NCI-H226 (cell line): Measurements from ENCODE around the gene CSN3.
"Not testable (repeated sequence)": the region's sequence is repeated elsewhere in the genome, so short reads cannot be mapped to it uniquely, and the experiment has no call there.

ENCODE experiments used
- DNase-seq: peaks from one replicate; pipeline ENCODE4 v3.0.0-alpha.2; 2015

The CSN3 gene, protein sequence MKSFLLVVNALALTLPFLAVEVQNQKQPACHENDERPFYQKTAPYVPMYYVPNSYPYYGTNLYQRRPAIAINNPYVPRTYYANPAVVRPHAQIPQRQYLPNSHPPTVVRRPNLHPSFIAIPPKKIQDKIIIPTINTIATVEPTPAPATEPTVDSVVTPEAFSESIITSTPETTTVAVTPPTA

DNA sequence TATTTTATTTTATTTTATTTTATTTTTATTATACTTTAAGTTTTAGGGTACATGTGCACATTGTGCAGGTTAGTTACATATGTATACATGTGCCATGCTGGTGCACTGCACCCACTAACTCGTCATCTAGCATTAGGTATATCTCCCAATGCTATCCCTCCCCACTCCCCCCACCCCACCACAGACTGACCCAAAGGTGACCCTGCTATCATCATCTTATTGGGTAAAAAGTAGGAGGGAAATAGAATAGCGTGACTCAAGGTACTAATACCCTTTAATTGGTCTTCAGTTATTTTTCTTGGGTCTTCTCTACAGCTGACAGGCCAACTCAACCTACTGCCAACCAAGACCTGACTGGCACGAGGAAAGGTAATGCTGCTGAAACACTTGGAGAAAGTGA, at the start of gene CSN3:
Gene CSN3, plus strand, starts transcription at position 301 of the 400 bp plus-strand sequence. CDS start 2,223 bp downstream, outside the sequence.
- DNase-seq: not testable (repeated sequence)

DNA sequence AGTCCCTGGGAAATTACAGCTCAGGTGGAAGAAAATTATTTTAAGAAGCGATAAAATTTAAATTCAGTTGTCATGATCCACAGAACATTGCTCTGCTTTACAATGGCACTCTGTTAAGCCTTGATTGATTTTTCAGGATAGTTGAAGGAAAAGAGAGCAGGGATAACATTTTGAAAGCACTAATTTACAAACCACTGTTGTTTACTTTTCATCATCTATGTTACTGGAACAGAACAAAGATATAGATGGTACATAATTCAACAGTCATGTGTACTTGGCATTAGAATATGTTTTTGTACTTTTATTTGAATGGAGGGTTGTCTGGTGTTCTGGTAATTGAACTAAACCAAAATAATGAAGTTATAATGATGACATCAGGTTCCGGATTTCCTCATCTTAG, 49.5 kb upstream of the CSN3 start:
- no peak for DNase-seq

DNA sequence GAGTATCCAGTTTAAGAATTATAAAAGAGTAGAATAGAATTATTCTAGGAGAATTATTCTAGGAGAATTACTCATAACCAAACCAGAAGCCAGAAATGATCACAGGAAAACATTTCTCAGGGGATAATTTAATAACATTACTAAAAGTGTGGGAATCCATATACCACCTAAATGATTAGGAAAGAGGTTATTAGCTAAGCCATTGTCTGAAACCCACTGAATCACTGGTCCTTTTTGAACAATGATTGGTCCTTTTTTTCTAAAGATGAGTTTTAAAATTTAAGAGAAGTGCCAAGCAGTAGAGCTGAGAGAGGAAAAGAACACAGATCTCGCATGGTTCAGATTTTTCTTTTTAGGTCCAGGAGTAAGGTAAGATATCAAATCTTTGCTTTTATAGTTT, 47.0 kb upstream of the CSN3 start, which contains the start of gene ODAM:
Gene ODAM, plus strand, starts transcription at position 301 of the 400 bp plus-strand sequence. CDS start 819 bp downstream, outside the sequence.
- DNase-seq: no peak

DNA sequence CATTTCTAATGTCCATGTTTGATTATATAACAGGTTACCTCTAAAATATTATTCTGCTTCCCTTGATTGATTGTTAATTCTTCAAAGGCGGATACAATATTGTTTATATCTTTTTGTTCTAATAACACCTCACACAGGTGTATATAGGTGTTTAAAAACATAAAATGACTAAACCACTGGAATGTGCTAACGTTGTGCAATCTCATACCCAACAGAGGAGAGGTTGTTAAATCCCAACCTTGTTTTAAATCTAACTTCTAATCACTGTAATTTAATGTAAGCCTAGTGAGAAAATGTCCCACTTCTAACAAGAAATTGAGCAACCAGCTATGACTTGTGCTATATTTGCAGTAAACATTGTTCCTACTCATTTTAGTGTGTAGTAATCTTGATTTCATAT, 45.5 kb upstream of the CSN3 start:
- DNase-seq: no peak

DNA sequence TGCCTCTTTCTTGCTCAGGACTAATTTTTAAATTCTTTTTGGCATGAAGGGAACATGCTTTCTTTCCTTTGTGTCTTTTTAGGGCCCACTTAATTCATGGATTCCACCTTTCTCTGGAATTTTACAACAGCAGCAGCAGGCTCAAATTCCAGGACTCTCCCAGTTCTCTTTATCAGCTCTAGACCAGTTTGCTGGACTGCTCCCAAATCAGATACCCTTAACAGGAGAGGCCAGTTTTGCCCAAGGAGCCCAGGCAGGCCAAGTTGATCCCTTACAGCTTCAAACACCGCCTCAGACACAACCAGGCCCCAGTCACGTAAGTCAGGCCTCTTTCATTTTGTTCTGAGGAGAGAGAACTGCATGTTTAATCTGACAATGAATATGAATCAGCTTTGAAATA, 44.6 kb upstream of the CSN3 start:
- DNase-seq: peak; percentile 56

DNA sequence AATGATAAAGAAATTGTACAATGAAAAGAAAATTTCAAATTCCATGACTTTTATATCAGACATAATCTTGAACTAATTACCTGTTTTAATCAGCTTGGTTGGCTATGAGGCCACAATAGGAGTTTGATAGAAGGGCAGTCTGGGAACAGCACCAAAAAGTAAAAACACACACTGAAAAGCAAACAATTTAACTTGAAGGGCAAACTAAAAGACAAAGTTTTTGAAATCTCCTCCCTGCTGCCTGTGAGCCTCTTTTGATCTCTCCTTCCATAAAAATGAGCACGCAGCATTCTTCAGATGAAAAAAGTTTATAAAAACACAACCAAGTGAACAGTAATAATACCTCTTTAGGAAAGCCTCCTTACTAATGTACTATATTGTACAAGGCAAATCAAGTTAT, 38.8 kb upstream of the CSN3 start:
- DNase-seq: no peak

DNA sequence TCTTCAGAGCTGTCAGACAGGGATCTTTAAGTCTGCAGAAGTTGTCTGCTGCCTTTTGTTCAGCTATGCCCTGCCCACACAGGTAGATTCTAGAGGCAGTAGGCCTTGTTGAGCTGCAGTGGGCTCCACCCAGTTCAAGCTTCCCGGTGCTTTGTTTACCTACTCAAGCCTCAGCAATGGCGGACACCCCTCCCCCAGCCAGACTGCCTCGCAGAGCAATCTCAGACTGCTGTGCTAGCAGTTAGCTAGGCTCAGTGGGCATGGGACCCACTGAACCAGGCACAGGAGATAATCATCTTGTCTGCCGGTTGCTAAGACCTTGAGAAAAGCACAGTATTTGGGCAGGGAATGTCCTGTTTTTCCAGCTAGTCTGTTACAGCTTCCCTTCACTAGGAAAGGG, 29.6 kb upstream of the CSN3 start:
- not testable (repeated sequence) for DNase-seq

DNA sequence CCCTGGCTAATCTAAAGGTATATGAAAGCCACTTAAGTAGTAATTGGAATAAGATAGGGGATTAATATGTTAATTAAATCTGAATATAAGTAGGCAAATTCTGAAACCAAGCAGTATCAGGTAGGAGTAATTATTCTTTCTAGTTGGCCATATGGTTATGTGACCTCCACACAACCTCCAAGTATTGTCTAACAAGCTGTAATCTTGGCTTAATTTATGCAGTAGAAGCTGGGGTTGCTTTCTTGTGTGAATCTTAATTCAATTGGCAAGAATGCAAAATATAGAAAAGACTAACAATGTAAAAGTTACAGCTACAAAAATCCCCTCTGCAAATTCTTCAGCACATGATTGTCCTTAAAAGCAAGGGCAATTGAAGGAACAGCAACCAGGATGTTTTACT, 26.3 kb upstream of the CSN3 start:
- not testable (repeated sequence) for DNase-seq

DNA sequence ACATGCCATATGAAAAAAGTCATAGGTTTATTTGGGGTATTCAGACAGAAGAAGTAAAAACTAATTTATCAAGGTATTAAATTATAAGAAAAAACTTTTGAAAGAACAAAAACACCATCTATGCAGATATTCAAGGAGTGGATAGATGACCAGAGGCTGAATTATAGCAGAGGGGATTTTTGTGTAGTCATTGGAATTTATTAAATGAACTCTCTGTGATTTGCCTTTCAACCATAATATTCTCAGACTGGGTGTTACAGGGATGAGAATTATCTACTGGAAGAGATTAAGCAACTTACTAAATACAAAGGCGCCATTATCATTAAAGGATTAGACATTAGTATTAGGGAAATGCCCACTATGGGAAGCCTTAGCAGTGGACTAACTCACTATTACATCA, 25.8 kb upstream of the CSN3 start:
- not testable (repeated sequence) for DNase-seq

DNA sequence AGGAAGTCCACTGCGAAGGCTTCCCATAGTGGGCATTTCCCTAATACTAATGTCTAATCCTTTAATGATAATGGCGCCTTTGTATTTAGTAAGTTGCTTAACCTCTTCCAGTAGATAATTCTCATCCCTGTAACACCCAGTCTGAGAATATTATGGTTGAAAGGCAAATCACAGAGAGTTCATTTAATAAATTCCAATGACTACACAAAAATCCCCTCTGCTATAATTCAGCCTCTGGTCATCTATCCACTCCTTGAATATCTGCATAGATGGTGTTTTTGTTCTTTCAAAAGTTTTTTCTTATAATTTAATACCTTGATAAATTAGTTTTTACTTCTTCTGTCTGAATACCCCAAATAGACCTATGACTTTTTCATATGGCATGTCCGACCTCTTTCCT, 21.0 kb upstream of the CSN3 start:
- DNase-seq: not testable (repeated sequence)

DNA sequence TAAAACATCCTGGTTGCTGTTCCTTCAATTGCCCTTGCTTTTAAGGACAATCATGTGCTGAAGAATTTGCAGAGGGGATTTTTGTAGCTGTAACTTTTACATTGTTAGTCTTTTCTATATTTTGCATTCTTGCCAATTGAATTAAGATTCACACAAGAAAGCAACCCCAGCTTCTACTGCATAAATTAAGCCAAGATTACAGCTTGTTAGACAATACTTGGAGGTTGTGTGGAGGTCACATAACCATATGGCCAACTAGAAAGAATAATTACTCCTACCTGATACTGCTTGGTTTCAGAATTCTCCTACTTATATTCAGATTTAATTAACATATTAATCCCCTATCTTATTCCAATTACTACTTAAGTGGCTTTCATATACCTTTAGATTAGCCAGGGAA, 20.6 kb upstream of the CSN3 start:
- not testable (repeated sequence) for DNase-seq

DNA sequence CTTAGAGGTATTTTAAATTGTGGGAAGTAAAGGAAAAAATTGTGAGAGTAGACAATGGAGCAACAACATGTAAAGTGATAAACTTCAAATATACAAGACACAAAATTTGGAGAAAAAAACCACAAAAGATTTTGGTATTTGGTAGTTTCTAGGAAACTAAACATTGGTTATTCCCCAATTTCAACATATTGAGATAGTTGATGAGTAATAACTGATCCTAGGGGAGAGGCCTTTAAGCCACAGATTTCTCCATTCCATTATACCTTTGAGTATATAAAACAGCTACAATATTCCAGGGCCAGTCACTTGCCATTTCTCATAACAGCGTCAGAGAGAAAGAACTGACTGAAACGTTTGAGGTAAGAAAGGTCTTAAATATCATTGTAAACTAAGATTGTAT, 16.6 kb upstream of the CSN3 start, which contains the start of gene FDCSP:
Gene FDCSP, plus strand, starts transcription at position 301 of the 400 bp plus-strand sequence. CDS start 5,071 bp downstream, outside the sequence.
- DNase-seq: no peak

DNA sequence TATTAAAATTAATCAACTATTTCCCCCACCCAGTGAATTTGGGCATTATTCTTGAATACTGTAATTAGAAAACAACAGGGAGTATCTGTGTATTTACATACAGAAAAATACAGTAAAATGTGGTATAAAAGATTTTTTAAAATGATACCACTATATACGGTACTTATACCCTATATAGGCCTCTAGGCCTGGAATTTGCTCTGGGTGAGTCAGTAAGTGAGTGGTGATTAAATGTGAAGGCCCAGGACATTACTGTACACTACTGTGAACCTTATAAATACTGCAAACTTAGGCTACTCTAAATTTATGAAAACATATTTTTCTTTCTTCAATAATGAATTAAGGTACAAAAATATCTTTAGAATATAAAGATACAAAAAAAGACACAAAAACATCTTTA, 6.3 kb upstream of the CSN3 start:
- DNase-seq: peak; percentile 13

DNA sequence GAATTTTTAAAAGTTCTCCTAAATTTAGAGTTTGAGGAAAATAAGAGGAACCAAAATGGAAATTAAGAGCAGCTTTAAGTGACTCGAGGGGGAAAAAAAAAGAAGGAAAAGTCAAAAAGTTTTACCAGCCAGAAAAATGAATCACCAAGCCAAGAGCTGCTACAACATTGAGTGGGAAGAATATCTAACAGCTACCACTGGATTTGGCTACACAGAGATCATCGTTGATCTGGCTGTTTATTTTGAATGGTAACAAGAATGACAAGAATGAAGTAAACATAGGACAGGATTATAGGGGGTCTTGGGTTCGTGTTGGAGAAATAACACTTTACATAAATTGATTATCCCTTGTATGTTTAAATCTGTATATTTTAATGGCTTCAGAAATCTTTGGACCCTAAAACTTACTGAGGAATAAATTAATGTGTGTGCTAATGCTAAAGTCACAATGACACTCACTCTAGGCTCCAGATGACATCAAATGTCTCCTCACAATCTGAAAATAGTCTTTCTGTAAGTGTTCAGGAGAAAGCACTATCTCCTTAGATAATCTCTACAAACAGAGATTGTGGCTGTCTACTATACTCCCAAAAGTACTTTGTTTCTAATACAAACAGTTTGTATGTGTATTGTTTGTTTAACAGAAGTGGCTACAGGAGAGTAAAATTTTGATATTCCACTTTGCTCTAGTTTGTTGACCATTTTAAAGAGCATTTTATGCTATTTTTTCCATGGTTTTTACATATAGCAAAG, 3.1 kb upstream of the CSN3 start:
- no peak for DNase-seq

DNA sequence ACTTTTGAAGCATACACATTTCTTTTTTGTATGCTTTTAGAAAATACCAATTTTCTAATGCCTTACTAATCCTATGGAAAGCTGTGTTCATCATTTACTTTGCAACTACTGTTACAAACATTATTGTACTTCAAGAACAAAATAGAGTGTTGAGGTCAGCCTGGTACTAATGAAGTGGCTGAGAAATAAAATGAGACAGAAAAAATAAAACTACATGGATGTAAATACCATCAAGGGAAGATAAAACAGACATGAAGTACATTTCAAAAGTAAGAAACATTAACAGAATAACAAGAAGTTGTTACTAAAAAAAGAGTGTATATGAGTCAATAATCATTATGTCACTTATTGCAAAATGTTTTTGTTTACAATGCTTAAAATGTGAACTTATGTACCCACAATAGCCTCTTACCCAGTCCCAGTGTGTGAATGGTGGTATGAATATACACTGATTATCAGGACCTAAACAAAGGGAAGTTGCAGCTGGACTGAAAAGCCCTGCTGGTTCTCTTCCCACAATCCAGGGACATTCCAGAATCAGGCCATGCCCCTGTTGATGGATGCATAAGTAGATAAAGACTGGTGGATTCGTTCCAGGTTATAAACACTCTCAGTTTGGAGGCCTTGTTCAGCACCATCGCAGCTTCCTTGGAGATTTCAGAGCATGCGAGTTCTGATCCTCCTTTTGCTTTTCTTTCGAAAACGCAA, 2.4 kb upstream of the CSN3 start:
- DNase-seq: peak; percentile 68

DNA sequence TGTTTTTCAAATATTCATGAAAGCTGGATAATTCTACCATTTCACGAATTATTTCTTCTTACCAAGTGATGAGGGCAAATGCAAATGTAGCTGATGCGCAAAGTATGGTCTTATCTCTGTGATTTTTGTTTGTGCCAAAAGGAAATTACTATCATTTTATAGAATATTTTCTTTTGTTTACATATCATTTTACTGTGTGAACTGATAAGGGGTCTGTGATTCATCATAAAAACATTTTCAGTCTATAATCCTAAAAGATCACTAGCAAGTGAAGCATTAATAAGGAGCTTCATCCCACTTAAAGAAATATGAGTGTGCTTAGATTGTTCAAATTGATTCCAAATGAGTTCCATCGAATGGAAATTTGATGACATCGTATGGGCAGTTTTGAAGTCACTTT, 694 bp downstream of the CSN3 start:
- DNase-seq: peak; percentile 50

DNA sequence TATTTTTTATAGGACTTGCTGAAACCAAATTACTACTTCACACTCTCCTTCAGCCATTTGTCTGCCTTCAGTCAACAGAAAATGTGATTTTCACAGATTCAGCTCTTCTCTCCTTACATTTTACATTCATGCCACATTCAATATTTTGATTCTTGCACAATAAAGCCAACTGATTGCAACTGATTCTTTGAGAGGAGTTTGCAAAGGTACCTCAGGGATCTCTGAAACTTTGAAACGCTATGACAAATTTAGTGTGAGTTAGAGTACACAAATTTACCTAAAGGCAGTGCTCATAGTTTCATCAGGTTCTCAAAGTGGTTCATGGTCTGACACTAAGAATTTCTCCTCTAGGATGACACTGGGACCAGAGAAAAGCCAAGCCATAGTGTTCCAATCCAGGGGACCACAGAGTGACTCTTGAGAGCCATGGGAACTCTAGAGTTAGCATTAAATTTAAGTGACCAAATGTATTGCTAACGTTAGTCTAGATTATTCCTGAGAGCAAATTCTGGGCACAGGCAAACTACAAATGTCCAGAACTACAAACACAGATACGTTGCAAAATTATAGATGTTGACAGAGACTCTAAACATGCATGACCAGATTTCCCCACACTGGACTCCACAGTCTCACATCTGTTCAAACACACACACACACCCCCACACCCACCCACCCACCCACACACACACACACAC, 9.0 kb downstream of the CSN3 start:
- no peak for DNase-seq

DNA sequence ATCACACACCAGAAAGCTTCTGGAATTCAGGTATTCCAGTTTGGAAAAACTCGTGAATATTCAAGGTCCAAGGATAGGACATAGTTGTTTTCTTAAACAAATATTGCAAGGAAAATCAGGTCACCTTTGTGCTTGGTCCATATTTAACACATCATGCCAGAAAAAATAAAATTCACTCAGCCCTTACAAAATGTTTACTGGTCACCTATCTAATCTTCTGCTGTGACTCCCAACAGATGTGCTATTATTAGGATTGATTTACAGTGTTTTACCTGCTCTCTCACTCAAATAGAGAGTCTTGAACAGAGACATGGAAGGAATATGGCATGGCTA, 9.5 kb downstream of the CSN3 start:
- no peak for DNase-seq

DNA sequence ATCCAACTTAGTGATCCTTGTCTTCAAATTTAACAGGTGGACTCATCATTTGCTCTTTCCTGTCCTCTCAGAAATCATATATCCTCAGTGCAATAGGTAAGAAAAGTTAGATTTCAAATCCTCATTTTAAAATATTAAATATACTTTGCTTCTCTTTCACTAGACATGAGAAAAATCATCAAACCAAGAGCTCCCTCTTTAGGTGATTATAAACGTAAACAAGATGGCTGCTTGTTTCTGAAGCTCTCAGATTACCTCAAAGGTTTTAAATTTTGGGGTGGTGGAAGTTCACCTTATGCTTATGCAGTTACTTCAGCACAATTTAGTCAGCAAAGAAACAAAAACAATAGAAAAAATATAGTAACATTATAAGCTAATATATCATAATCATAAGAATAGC, 27.3 kb downstream of the CSN3 start:
- DNase-seq: no peak

DNA sequence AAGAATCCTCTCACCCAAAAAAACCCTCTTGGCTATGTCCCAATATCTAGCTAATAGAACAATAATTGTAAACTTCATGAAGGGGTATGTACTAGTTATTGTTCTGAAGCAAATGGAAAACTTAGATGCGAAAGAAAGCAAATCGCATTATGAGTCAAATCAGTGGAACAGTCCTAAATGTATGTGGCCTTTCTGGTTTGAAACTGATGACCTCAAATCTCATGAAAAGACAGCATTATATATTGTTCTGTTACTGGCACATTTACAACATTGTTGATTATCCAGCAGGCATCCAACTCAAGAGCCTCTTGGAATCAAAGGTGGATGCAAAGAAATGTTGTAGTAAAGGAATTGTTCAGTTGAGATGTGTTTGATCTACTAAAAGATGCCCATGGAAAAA, 34.7 kb downstream of the CSN3 start:
- no peak for DNase-seq

DNA sequence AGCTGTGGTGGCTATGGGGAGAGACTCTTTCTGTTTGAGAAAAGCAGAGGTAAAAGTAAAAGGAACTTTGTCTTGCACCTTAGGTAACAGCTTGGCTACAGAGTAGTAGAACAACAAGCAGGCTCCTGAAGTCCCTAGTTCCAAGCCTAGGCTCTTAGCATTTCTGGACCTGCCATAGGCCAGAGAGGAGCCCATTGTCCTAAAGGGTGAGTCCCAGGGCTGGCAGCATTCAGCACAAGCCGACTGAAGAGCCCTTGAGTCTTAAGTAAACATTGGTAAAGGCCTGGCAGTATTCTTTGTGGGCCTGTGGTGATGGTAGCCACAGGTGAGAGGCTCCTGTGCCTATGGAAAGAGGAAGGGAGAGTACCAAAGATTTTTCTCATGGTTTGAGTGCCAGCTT, 38.2 kb downstream of the CSN3 start:
- no peak for DNase-seq

DNA sequence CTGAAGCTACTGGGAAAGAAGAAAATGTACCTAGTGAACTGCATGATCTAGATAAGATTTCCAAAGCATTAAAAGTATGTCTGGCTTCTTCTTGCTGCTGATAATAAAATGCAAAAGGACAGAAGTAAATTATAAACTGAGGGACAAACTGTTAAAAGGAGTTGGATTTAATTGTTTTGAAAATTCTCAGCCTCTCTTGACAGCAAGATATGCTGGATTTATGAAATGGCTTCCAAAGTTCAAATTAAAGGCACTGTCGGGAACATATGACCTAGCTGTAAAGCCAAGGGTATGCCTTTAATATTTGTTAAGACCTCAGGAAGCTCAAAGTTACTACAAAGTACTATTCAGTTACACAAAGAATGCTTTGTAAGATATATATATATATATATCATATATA, 46.3 kb downstream of the CSN3 start:
- no peak for DNase-seq

DNA sequence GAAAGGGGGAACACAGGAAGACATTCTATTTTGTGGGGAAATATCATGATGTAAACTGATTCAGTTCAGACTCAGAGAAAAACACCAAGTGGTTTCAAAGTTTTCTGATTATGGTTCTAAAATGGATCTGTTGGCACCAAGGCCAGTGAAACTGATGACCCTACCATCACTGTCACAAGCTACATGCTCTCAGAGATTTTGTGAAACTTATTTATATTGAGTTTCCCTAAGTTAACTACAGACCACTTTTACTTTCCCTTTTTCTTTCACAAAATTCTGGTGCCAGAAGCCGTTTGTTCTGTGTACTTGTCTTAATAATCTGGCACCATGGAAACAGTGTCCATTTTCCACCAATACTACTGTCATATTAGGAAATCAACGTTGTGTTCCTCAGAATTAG, 48.9 kb downstream of the CSN3 start:
- no peak for DNase-seq
